GM10847 (cell line): ENCODE measurements around the gene EPN3.

ENCODE experiments used
- POLR2A ChIP-seq: IDR thresholded peaks from 2 replicates; pipeline ENCODE4 v1.6.1; 2011; ENCODE audit not compliant: insufficient read length; ENCODE audit errors: extremely low read depth

The EPN3 gene

GRCh38 chr17:50577451-50577954 lies 45.0 kb downstream of the EPN3 start:
- TF ChIP-seq POLR2A = no peak

GRCh38 chr17:50578173-50578572 lies 45.6 kb downstream of the EPN3 start:
- TF ChIP-seq POLR2A = no peak

GRCh38 chr17:50579399-50579798 lies 46.9 kb downstream of the EPN3 start:
- no peak for TF ChIP-seq POLR2A

- TF ChIP-seq POLR2A = no peak
Observed at GRCh38 chr17:50580646-50581045, 48.1 kb downstream of the EPN3 start.

- TF ChIP-seq POLR2A = no peak
Observed at GRCh38 chr17:50581316-50581715, 48.8 kb downstream of the EPN3 start.

- TF ChIP-seq POLR2A = no peak
Observed at GRCh38 chr17:50582741-50583140, 50.2 kb downstream of the EPN3 start.

GRCh38 chr17:50583641-50584040 lies 51.1 kb downstream of the EPN3 start:
- TF ChIP-seq POLR2A = no peak

- TF ChIP-seq POLR2A = no peak
Observed at GRCh38 chr17:50584116-50584515, 51.6 kb downstream of the EPN3 start.

GRCh38 chr17:50584749-50585148 lies 52.2 kb downstream of the EPN3 start:
- TF ChIP-seq POLR2A = no peak

GRCh38 chr17:50585346-50585745 lies 52.8 kb downstream of the EPN3 start:
- no peak for TF ChIP-seq POLR2A

- TF ChIP-seq POLR2A = no peak
Observed at GRCh38 chr17:50585891-50586290, 53.4 kb downstream of the EPN3 start.

GRCh38 chr17:50586421-50587247 lies 54.1 kb downstream of the EPN3 start:
- no peak for TF ChIP-seq POLR2A

- TF ChIP-seq POLR2A = no peak
Observed at GRCh38 chr17:50587571-50587970, 55.0 kb downstream of the EPN3 start.

- no peak for TF ChIP-seq POLR2A
Observed at GRCh38 chr17:50588391-50589049, 56.0 kb downstream of the EPN3 start.

GRCh38 chr17:50589095-50589705 lies 56.7 kb downstream of the EPN3 start:
- no peak for TF ChIP-seq POLR2A
